Muscle of leg (tissue), 11 donors: ENCODE measurements around the gene PROZ. TPM values are rescaled to one million over a fixed set of nuclear protein-coding genes. Genes with fewer than 3 reads are reported as not detected.

Experiments
- DNase-seq: peaks from one replicate; pipeline ENCODE4 v3.0.0; 2013
- H3K27ac ChIP-seq: one replicate; pipeline ENCODE4 v1.5.1; 2013; ENCODE audit warnings: mild to moderate bottlenecking, low read length, control low read depth
- H3K27me3 ChIP-seq: one replicate; pipeline ENCODE4 v1.6.1; 2013; ENCODE audit warnings: low read length; ENCODE audit not compliant: control insufficient read depth, insufficient read depth
- H3K36me3 ChIP-seq: one replicate; pipeline ENCODE4 v1.6.1; 2013; ENCODE audit warnings: low read length; ENCODE audit not compliant: control insufficient read depth, insufficient read depth
- H3K4me1 ChIP-seq: one replicate; pipeline ENCODE4 v1.6.1; 2013; ENCODE audit warnings: low read length; ENCODE audit not compliant: control insufficient read depth, insufficient read depth
- H3K4me3 ChIP-seq: one replicate; pipeline ENCODE4 v1.5.1; 2013; ENCODE audit warnings: low read length, control low read depth
- H3K9me3 ChIP-seq: replicated peaks from 2 replicates; pipeline ENCODE4 v1.6.1; 2013; ENCODE audit warnings: low read depth, low read length; ENCODE audit not compliant: control insufficient read depth
- WGBS: methylation state at CpG from one replicate; pipeline ENCODE4 v1.1.5; 2013; ENCODE audit warnings: missing lambda C conversion rate; ENCODE audit not compliant: insufficient coverage; 5-methylcytosine and 5-hydroxymethylcytosine counted together
- polyA plus RNA-seq, 8 donors: library from polyadenylated mRNA; unstranded; fragments of 120-200 nt; gene quantifications; one replicate each; pipeline versions ENCODE4 v1.2.1 to v1.2.3, GENCODE V29; 2013; ENCODE audit warnings: inconsistent platforms in 1 of 8, low replicate concordance in 1 of 8; ENCODE audit not compliant: insufficient read length in 8 of 8, insufficient read depth in 1 of 8
- total RNA-seq: library from RNA; stranded (reverse); fragments of 120-200 nt; gene quantifications from one replicate; pipeline ENCODE4 v1.2.4, GENCODE V29; 2013

Gene PROZ
- total and polyA plus RNA-seq, 9 donors = 0.08 to 0.28 (median 0.15) TPM; not detected in 3

DNA sequence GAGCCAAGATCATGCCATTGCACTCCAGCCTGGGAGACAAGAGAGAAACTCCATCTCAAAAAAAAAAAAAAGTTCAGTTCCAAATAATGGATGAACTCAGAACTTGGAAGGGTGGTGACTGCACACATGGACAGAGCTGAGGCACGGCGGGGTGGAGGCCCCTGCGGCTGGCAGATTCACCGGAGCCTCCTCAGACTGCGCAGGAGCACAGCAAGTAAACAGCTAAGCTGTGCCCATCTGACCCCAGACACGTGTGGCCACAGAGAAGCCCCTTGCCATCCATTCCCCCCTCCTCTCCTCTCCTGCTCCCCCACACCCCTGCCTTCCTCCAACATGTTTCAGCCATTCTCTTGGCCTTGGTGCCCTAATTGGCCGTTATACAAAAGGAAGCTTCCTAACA, 15.6 kb upstream of the PROZ start:
- Histone ChIP-seq H3K9me3 (no peaks in the 10 kb centered on the region), H3K36me3 (no peaks in the 10 kb centered on the region), H3K27me3 (no peaks in the 10 kb centered on the region), H3K27ac (no peak overlapping the region), H3K4me3 (no peak overlapping the region), H3K4me1 (no peaks in the 10 kb centered on the region)
- DNase-seq = no peak
- WGBS = 38% methylated on average over 4 of the region's 7 CpGs

DNA sequence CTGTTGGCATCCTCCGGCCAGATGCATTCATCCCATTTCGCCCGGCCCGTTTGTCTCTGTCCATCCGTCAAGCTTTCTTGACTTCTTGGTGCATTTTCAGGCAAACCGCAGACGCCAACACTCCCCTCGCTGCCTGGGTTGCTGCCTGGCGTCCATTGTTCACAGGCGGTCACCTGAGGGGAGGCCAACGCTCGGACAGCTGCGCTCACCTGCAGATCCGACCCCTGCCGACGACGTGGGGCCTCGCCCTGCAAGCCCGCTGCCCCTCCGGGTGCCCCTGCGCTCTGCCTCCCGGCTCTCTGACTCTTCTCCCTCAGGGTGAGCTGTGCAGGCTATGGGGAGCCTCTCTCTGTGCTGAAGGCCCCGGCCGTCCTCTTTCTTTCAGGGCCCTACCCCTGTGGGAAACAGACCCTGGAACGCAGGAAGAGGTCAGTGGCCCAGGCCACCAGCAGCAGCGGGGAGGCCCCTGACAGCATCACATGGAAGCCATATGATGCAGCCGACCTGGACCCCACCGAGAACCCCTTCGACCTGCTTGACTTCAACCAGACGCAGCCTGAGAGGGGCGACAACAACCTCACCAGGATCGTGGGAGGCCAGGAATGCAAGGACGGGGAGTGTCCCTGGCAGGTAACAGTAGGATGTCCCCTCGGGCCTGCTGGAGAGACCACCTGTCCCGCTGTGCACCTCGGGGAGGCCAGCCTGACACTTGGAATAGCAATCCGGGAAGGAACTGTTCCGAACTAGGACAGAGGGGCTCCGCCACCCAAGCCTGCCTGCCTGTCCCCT, 14.8 kb upstream of the PROZ start:
- no peaks in the 10 kb centered on the region for H3K36me3 ChIP-seq
- H3K27ac ChIP-seq = no peak overlapping the region
- H3K27me3 ChIP-seq = no peaks in the 10 kb centered on the region
- H3K4me3 ChIP-seq = no peak overlapping the region
- 72% methylated on average over 37 of the region's 39 CpGs for WGBS
- H3K4me1 ChIP-seq = no peaks in the 10 kb centered on the region
- DNase-seq = no peak
- no peaks in the 10 kb centered on the region for H3K9me3 ChIP-seq

DNA sequence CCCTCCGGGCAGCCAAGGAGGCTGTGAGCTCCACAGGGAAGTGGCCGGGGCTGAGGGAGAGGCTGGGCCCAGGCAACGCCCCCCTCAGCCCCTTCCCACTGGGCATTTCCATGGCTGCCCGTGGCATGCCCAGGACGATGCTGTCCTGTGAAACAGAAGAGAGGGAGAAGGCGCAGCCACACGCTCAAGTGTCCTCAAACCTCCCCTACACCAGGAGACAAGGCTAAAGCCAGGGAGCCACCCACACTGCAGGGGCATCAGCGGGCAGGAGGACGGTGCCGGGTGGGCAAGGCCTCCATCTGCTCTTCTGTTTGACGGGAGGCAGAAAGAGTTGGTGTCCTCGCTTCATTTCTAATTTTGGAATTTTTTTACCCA, 14.2 kb upstream of the PROZ start:
- H3K36me3 ChIP-seq = no peaks in the 10 kb centered on the region
- 83% methylated on average over 2 of the region's 12 CpGs for WGBS

DNA sequence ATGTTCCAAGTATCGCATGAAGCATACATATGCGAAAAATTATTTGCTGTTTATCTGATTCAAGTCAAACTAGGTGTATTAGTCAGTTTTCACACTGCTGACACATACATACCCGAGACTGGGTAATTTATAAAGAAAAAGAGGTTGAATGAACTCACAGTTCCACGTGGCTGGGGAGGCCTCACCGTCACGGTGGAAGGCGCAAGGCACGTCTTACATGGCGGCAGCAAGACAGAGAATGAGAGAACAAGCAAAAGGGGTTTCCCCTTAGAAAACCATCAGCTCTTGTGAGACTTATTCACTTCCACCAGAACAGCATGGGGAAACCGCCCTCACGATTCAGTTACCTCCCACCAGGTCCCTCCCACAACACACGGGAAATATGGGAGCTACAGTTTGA, 13.0 kb upstream of the PROZ start:
- peak; percentile 0 for DNase-seq
- no peak overlapping the region for H3K4me3 ChIP-seq
- H3K27ac ChIP-seq = no peak overlapping the region
- no peaks in the 10 kb centered on the region for H3K9me3 ChIP-seq
- H3K4me1 ChIP-seq = peaks cover 4% of the 10 kb centered on the region
- no peaks in the 10 kb centered on the region for H3K36me3 ChIP-seq
- no peaks in the 10 kb centered on the region for H3K27me3 ChIP-seq
- 88% methylated on average over 6 of the region's 12 CpGs for WGBS

More for the DNA sequence above, 14.2 kb upstream of the PROZ start:
- H3K9me3 ChIP-seq = no peaks in the 10 kb centered on the region
- H3K4me3 ChIP-seq = no peak overlapping the region
- H3K4me1 ChIP-seq = no peaks in the 10 kb centered on the region
- DNase-seq = no peak
- no peaks in the 10 kb centered on the region for H3K27me3 ChIP-seq
- no peak overlapping the region for H3K27ac ChIP-seq

DNA sequence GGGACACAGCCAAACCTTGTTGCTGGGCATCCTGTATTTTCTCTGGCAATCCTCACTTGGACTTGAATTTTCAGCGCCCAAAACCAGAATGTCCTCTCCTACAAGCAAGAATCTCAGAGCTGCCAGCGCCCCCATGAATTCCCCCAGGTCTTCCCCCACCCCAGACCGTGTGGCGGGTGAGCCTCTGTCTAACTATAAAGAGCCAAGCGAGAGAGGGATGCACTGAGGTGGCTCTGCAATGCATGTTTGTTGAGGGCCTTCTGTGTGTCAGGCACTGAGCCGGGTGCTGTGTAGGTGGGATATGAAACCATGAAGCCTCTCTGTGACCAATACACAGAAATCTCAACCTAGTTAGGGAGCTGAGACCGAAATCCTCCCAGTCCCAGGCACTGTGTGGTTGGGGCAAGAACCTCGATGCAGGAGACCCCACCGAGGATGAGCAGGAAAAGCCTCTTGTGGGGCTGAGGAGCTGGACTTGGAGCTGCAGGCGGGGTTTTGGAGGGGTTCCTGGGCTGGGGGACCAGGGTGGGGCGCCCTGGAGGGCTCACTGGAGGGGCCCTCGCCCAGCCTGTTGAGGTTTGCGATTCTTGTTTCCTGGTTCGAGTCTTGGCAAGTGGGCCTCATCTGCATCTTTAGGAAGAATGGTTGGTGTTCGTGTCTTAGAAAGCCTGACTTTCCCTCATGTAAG, 12.4 kb upstream of the PROZ start:
- H3K27ac ChIP-seq = no peak overlapping the region
- H3K27me3 ChIP-seq = no peaks in the 10 kb centered on the region
- H3K36me3 ChIP-seq = no peaks in the 10 kb centered on the region
- peaks cover 4% of the 10 kb centered on the region for H3K4me1 ChIP-seq
- no peak overlapping the region for H3K4me3 ChIP-seq
- DNase-seq = no peak
- 73% methylated on average over 6 of the region's 15 CpGs for WGBS
- H3K9me3 ChIP-seq = no peaks in the 10 kb centered on the region

DNA sequence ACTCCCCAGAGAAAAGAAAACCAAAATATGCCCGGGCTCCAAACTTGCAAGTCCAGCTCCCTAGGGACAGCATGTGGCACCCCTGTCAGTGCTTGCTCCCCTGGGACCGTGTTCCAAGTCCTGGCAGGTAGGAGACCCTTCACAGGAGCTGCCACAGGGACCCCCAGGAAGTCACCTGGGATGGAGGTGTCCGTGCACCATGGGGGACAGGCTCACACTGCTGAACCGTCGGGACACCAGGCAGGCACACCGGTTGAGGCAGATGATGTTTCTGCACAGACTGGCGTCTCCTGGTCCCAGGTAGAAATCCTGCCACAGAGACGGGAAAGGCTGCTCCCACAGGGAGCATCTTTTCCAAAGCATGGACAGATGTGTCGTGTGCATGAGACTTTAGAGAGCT, 11.7 kb upstream of the PROZ start:
- Histone ChIP-seq H3K27me3 (peaks cover 2% of the 10 kb centered on the region), H3K4me3 (no peak overlapping the region), H3K9me3 (no peaks in the 10 kb centered on the region), H3K27ac (no peak overlapping the region), H3K4me1 (peaks cover 5% of the 10 kb centered on the region), H3K36me3 (no peaks in the 10 kb centered on the region)
- 70% methylated on average over 9 of the region's 9 CpGs for WGBS
- DNase-seq = no peak

DNA sequence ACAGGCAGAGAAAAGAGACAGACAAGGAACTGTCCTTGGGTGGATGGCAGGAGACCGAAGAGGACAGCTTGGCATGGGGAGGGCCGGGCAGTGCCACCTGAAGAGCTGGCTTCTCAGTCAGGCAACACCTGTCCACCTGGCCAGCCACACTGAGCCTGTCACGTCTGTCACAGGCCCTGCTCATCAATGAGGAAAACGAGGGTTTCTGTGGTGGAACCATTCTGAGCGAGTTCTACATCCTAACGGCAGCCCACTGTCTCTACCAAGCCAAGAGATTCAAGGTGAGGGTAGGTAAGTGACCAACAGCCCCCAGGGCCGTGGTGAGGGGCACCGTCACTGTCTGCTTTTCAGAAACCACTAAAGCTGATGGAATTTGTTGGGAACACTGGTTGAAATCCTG, 11.2 kb upstream of the PROZ start:
- H3K27ac ChIP-seq = no peak overlapping the region
- H3K36me3 ChIP-seq = no peaks in the 10 kb centered on the region
- 91% methylated on average over 6 of the region's 8 CpGs for WGBS
- H3K9me3 ChIP-seq = no peaks in the 10 kb centered on the region
- H3K4me1 ChIP-seq = peaks cover 10% of the 10 kb centered on the region
- DNase-seq = no peak
- H3K4me3 ChIP-seq = no peak overlapping the region
- H3K27me3 ChIP-seq = peaks cover 6% of the 10 kb centered on the region

DNA sequence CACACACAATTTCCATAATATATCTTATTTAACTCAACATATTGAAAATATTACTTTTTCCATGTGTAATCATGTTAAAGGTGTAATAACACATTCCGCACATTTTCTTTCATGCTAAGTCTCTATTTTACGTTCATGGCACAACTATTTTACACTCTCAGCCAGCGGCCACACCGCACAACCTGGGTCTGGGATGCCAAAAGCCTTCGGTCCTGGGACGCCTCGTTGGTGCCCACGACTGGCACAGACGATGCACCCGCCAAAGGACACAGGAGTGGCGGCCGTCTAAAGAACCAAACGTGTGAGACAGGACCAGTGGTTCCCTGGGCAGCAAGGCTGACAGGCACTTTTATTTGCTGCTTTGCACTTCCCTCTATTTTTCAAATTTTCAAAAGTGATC, 10.0 kb upstream of the PROZ start:
- no peak for DNase-seq
- no peaks in the 10 kb centered on the region for H3K9me3 ChIP-seq
- H3K4me3 ChIP-seq = no peak overlapping the region
- 88% methylated on average over 10 of the region's 13 CpGs for WGBS
- H3K27me3 ChIP-seq = peaks cover 14% of the 10 kb centered on the region
- no peaks in the 10 kb centered on the region for H3K36me3 ChIP-seq
- H3K4me1 ChIP-seq = peaks cover 20% of the 10 kb centered on the region
- H3K27ac ChIP-seq = no peak overlapping the region

DNA sequence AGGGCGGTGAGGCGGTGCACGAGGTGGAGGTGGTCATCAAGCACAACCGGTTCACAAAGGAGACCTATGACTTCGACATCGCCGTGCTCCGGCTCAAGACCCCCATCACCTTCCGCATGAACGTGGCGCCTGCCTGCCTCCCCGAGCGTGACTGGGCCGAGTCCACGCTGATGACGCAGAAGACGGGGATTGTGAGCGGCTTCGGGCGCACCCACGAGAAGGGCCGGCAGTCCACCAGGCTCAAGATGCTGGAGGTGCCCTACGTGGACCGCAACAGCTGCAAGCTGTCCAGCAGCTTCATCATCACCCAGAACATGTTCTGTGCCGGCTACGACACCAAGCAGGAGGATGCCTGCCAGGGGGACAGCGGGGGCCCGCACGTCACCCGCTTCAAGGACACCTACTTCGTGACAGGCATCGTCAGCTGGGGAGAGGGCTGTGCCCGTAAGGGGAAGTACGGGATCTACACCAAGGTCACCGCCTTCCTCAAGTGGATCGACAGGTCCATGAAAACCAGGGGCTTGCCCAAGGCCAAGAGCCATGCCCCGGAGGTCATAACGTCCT, 9.4 kb upstream of the PROZ start:
- no peaks in the 10 kb centered on the region for H3K36me3 ChIP-seq
- H3K4me3 ChIP-seq = no peak overlapping the region
- WGBS = 94% methylated on average over 35 of the region's 38 CpGs
- peaks cover 16% of the 10 kb centered on the region for H3K27me3 ChIP-seq
- DNase-seq = no peak
- peaks cover 22% of the 10 kb centered on the region for H3K4me1 ChIP-seq
- no peaks in the 10 kb centered on the region for H3K9me3 ChIP-seq
- H3K27ac ChIP-seq = no peak overlapping the region

DNA sequence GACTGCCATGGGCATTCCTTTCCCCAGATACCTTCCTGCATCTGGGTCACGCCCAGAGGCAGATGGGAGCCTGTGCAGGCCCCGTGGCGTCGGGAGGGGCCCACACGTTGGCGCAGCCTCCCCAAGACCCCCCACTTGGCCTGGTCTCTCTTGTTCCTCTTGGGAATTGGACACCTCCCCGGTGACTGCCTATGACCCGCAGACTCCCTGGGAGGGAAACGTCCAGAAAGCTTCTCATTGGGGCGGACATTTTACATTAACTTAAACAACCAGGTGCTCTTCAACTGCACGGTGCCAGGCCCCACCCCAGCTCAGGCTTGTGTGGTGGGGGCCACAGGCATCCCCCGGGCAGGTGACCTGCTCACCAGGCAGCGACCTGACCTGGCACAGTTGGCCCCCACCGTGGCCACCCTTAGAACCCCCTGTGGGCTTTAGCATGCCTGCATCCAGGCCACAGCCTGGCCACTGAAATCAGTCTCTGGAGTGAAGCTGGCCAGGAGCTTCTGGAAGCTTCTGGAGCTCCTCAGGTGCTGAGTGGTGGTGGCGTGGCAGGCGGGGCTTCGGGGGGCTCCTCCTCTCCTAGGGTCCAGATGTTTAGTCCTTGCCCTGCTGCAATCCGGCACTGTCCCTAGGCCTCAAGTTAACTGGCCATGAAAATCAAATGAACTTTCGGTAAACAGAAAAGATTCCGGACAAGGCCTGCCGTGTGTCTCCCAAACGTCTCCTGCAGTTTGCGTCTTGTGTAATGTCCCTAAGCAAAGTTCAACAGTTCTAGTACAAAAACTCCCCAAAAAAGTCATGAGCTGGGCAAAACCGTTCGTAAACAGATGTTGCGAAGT, 8.5 kb upstream of the PROZ start:
- no peaks in the 10 kb centered on the region for H3K9me3 ChIP-seq
- H3K27ac ChIP-seq = no peak overlapping the region
- peaks cover 16% of the 10 kb centered on the region for H3K27me3 ChIP-seq
- H3K4me1 ChIP-seq = peaks cover 25% of the 10 kb centered on the region
- no peak for DNase-seq
- no peaks in the 10 kb centered on the region for H3K36me3 ChIP-seq
- WGBS = 79% methylated on average over 19 of the region's 26 CpGs
- H3K4me3 ChIP-seq = no peak overlapping the region
